HTERT RPE-1 (cell line): ENCODE data around the gene ATXN2.
"Not testable (repeated sequence)": the region's sequence is repeated elsewhere in the genome, so short reads cannot be mapped to it uniquely, and the experiment has no call there.

Experiments used
- in situ Hi-C: fragments of 300-500 bp; cut with MboI; formaldehyde crosslinking; loops from 4 replicates; pipeline ENCODE4 v1.14.3; 2020; ENCODE audit warnings: low sequenced_read_pairs

The ATXN2 gene

GRCh38 chr12:111406474-111407376 lies 192.4 kb downstream of the ATXN2 start:
- in situ Hi-C loops = no loop called here

- in situ Hi-C loops = no loop called here
Observed at GRCh38 chr12:111405859-111406473, 193.1 kb downstream of the ATXN2 start, which contains the start of gene SH2B3. Gene SH2B3, plus strand, starts transcription at chr12:111405923. Its CDS starts 12,223 bp downstream, at chr12:111418146.

GRCh38 chr12:111405149-111405858 lies 193.8 kb downstream of the ATXN2 start:
- in situ Hi-C loops = no loop called here

- in situ Hi-C loops = no loop called here
Observed at GRCh38 chr12:111404362-111405148, 194.6 kb downstream of the ATXN2 start.

DNA sequence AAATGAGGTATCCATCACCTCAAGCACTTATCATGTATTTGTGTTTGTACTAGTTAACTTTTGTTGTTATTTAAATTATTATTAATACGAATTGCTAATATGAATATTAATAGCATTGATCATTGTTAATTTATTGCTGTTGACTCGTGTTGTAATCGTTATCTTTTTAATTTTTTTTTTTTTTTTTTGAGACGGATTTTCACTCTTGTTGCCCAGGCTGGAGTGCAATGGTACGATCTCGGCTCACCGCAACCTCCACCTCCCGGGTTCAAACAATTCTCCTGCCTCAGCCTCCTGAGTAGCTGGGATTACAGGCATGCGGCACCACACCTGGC lies 196.7 kb downstream of the ATXN2 start:
- in situ Hi-C loops = not testable (repeated sequence)
